Karpas-422 (cell line): ENCODE results near the gene ZNF573. TPM values are rescaled to one million over a fixed set of nuclear protein-coding genes. Genes with fewer than 3 reads are reported as not detected.

ENCODE experiments used
- small RNA-seq: library from RNA; depleted of rRNA; stranded (forward); fragments of <200 nt; gene quantifications from one replicate; pipeline ENCODE3, GENCODE V24; 2014
- total RNA-seq: library from RNA; depleted of rRNA; stranded (reverse); fragments of >200 nt; shearing (Covaris generic); gene quantifications from 2 replicates; pipeline ENCODE4 v1.2.3, GENCODE V29; 2014; ENCODE audit warnings: low replicate concordance; rRNA removed

Gene ZNF573
- total RNA-seq, 1 experiment from 2014 or later: 23.5 TPM

Small RNA genes lying within 50 kb of the gene (small RNA-seq; reads per million reads assigned to genes)
- gene SELENOKP1: not detected

Other genes with a start within 250 kb of the ZNF573 start
- 7.4 and 10.7 TPM in 2 replicates for gene ZNF571, start 184.8 kb downstream of the ZNF573 start, total RNA-seq
- 2.4 and 8.7 TPM in 2 replicates for gene ZNF540, start 184.7 kb downstream of the ZNF573 start, total RNA-seq
- gene ZFP30, start 124.1 kb downstream of the ZNF573 start, total RNA-seq: 15.4 and 17.8 TPM in 2 replicates
- gene ZNF607, start 59.8 kb downstream of the ZNF573 start, total RNA-seq: 10.7 and 11.1 TPM in 2 replicates
- not detected in 2 replicates for gene WDR87, start 127.0 kb upstream of the ZNF573 start, total RNA-seq
- 68.6 and 88.1 TPM in 2 replicates for gene SIPA1L3, start 127.6 kb upstream of the ZNF573 start, total RNA-seq